Activated B cell treated with CpG ODN at 0.5 μM for 24 hours (primary cell): ENCODE measurements around the gene PSME3IP1. TPM values are rescaled to one million over a fixed set of nuclear protein-coding genes. Genes with fewer than 3 reads are reported as not detected.

Experiments used
- ATAC-seq: fragments of 200-7000 bp; cut with Tn5 transposase; one replicate; pipeline ENCODE4 v1.10.0; 2021; ENCODE audit warnings: low read depth, mild to moderate bottlenecking, moderate library complexity
- CTCF ChIA-PET: fragments of 350-600 bp; sonication (Branson Sonifier 250); formaldehyde crosslinking; loops from one replicate; lab custom pipeline; 2021; ENCODE audit warnings: antibody characterized with exemption; lab: Charles Lee
- POLR2A ChIA-PET: fragments of 350-600 bp; sonication (Branson Sonifier 250); formaldehyde crosslinking; loops from one replicate; lab custom pipeline; 2021; ENCODE audit warnings: antibody characterized with exemption; lab: Charles Lee
- DNase-seq: peaks from one replicate; pipeline ENCODE4 v3.0.0; 2022
- H3K27ac Mint-ChIP-seq: one replicate; pipeline ENCODE4 v1.8.0; 2020; ENCODE audit warnings: mixed read lengths
- H3K27me3 Mint-ChIP-seq: one replicate; pipeline ENCODE4 v1.8.0; 2021; ENCODE audit warnings: mixed read lengths
- H3K36me3 Mint-ChIP-seq: one replicate; pipeline ENCODE4 v1.8.0; 2021; ENCODE audit warnings: low read depth, mixed read lengths
- H3K4me1 Mint-ChIP-seq: one replicate; pipeline ENCODE4 v1.8.0; 2021; ENCODE audit warnings: mixed read lengths
- H3K4me3 Mint-ChIP-seq: one replicate; pipeline ENCODE4 v1.8.0; 2020; ENCODE audit warnings: mild to moderate bottlenecking, mixed read lengths
- H3K9me3 Mint-ChIP-seq: one replicate; pipeline ENCODE4 v1.8.0; 2020; ENCODE audit warnings: mixed read lengths
- intact Hi-C: fragments of 100-400 bp; cut with micrococcal nuclease; formaldehyde crosslinking; loops from one replicate; pipeline ENCODE4 v1.15.1; 2024
- total RNA-seq: library from RNA; stranded (reverse); gene quantifications from 2 replicates; pipeline ENCODE4 v1.2.3, GENCODE V29; 2022
- TF ChIP-seq, protein P1 (sequence below): fragments of 200-600 bp; IDR thresholded peaks from one replicate; pipeline ENCODE4 v1.8.0; 2022; ENCODE audit warnings: antibody characterized with exemption, mild to moderate bottlenecking

The PSME3IP1 gene
- total RNA-seq, 1 donor from 2014 or later = 147 TPM

DNA sequence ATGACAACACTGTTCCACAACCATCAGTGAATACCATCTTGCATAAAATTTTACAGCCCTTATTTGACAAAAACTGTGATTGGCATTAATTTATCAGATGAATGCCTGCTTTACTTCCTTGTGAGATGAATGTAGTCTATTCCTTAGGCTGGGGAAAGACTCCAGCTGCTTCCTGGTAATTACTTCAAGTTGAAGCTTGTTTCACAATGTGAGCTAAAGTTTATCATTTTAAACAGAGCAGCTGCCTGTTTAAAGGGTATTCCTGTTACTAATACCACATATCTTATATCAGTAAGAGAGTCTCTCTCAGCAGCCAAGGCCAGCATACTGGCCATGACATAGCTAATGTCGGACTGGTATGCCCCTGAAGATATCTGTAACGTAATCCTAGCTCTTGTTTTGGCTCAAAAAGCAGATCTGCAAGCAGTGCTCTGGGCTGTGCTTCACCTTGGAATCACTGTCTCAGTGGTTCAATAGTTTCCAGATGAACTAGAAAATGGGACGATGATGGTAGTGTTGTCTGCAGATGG, 46.0 kb upstream of the PSME3IP1 start:
- DNase-seq (no peak), ATAC-seq (no peak)
- Mint-ChIP-seq H3K27me3 (no peaks in the 10 kb centered on the region), H3K9me3 (no peaks in the 10 kb centered on the region), H3K4me1 (peaks cover 25% of the 10 kb centered on the region), H3K4me3 (no peak overlapping the region), H3K36me3 (peaks cover 73% of the 10 kb centered on the region), H3K27ac (no peak overlapping the region)
- intact Hi-C loops = no loop called here
- POLR2A ChIA-PET = no interaction called here
- CTCF ChIA-PET = no interaction called here
- TF ChIP-seq, protein P1, sequence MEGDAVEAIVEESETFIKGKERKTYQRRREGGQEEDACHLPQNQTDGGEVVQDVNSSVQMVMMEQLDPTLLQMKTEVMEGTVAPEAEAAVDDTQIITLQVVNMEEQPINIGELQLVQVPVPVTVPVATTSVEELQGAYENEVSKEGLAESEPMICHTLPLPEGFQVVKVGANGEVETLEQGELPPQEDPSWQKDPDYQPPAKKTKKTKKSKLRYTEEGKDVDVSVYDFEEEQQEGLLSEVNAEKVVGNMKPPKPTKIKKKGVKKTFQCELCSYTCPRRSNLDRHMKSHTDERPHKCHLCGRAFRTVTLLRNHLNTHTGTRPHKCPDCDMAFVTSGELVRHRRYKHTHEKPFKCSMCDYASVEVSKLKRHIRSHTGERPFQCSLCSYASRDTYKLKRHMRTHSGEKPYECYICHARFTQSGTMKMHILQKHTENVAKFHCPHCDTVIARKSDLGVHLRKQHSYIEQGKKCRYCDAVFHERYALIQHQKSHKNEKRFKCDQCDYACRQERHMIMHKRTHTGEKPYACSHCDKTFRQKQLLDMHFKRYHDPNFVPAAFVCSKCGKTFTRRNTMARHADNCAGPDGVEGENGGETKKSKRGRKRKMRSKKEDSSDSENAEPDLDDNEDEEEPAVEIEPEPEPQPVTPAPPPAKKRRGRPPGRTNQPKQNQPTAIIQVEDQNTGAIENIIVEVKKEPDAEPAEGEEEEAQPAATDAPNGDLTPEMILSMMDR = no peak

- H3K27ac Mint-ChIP-seq = no peak overlapping the region
- POLR2A ChIA-PET = no interaction called here
- DNase-seq = no peak
- TF ChIP-seq, protein P1 = no peak
- intact Hi-C loops = no loop called here
- no peaks in the 10 kb centered on the region for H3K27me3 Mint-ChIP-seq
- H3K36me3 Mint-ChIP-seq = peaks cover 83% of the 10 kb centered on the region
- ATAC-seq = no peak
- no peak overlapping the region for H3K4me3 Mint-ChIP-seq
- H3K9me3 Mint-ChIP-seq = no peaks in the 10 kb centered on the region
- CTCF ChIA-PET = no interaction called here
- H3K4me1 Mint-ChIP-seq = peaks cover 1% of the 10 kb centered on the region
Measured at GRCh38 chr16:57229079-57229478, 43.2 kb upstream of the PSME3IP1 start.

DNA sequence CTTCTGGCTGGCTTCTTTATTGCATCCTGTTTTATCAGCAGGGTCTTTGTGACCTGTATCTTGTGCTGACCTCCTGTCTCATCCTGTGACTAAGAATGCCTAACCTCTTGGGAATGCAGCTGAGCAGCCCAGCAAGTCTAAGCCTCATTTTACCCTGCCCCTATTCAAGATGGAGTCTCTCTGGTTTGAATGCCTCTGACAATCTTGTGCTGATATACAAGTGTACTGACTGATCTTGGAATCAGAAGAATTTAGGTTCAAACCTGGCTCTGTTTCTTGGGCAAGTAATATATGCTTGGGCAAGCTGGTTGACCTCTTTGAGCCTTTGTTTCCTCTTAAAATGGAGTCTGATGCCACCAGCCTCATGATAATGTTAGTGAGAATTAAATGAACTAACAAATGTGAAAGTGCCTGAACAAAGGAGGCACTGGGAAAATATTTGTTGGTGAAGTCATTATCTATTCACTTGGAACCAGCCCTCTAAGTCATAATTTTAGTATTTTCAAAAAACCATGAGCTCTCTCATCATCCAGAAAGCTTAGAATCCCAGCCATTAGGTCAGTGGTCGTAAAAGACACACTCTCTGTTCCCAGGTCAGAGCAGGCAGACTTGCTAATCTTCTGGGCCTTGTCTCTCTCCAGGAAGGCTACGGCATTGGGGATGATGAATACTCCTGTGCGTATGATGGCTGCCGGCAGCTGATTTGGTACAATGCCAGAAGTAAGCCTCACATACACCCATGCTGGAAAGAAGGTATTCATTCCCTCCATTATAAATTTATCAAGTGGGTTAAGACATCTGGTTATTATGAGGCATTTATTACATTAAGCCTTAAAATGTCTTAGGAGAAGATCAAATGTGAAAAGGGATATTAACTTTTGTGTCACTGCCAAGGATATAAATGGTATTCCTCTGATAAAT, 41.1 kb upstream of the PSME3IP1 start:
- ChIA-PET POLR2A (no interaction called here), CTCF (no interaction called here)
- intact Hi-C loops = no loop called here
- no peaks in the 10 kb centered on the region for H3K27me3 Mint-ChIP-seq
- no peaks in the 10 kb centered on the region for H3K4me1 Mint-ChIP-seq
- ATAC-seq (no peak), DNase-seq (no peak)
- no peak overlapping the region for H3K27ac Mint-ChIP-seq
- no peaks in the 10 kb centered on the region for H3K9me3 Mint-ChIP-seq
- no peak overlapping the region for H3K4me3 Mint-ChIP-seq
- TF ChIP-seq, protein P1 = no peak
- H3K36me3 Mint-ChIP-seq = peaks cover 82% of the 10 kb centered on the region

- CTCF ChIA-PET = no interaction called here
- intact Hi-C loops = no loop called here
- Mint-ChIP-seq H3K27ac (no peak overlapping the region), H3K9me3 (no peaks in the 10 kb centered on the region), H3K4me1 (no peaks in the 10 kb centered on the region), H3K36me3 (peaks cover 80% of the 10 kb centered on the region), H3K4me3 (no peak overlapping the region), H3K27me3 (no peaks in the 10 kb centered on the region)
- POLR2A ChIA-PET = no interaction called here
- no peak for ATAC-seq
- TF ChIP-seq, protein P1 = no peak
- DNase-seq = no peak
Measured at GRCh38 chr16:57225978-57226377, 40.1 kb upstream of the PSME3IP1 start.

DNA sequence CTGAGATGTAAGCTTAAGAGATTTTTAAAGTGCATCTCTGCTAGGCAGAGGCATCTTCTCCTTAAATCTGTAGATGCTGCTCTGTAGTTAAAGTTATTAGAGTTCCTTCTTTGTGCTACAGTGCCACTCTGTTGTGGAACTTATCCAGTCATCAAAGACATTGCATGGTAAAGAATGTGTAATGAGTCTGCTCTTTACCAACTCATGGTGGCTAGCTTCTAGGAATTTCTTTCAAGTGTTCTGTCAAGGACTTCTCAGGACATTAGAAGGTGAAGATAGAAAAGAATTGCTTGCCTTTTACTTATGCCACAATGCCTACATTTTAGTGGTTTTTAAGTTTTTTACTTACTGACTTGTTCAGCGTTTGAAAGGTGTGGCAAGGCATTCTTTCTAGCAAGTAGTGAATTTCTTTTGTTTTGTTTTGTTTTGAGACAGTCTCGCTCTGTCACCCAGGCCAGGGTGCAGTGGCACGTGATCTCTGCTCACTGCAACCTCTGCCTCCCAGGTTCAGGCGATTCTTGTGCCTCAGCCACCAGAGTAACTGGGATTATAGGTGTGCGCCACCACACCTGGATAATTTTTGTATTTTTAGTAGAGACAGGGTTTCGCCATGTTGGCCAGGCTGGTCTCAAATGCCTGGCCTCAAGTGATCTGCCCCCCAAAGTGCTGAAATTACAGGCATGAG, 39.0 kb upstream of the PSME3IP1 start:
- TF ChIP-seq, protein P1 = no peak
- Mint-ChIP-seq H3K27me3 (no peaks in the 10 kb centered on the region), H3K4me1 (no peaks in the 10 kb centered on the region), H3K9me3 (no peaks in the 10 kb centered on the region), H3K36me3 (peaks cover 80% of the 10 kb centered on the region), H3K27ac (no peak overlapping the region), H3K4me3 (no peak overlapping the region)
- DNase-seq = no peak
- ATAC-seq = no peak
- intact Hi-C loops = no loop called here
- ChIA-PET CTCF (no interaction called here), POLR2A (no interaction called here)
